Measurements from ENCODE around the gene COX7C.
"Not testable (repeated sequence)": the region's sequence is repeated elsewhere in the genome, so short reads cannot be mapped to it uniquely, and the experiment has no call there.

COX7C gene

DNA sequence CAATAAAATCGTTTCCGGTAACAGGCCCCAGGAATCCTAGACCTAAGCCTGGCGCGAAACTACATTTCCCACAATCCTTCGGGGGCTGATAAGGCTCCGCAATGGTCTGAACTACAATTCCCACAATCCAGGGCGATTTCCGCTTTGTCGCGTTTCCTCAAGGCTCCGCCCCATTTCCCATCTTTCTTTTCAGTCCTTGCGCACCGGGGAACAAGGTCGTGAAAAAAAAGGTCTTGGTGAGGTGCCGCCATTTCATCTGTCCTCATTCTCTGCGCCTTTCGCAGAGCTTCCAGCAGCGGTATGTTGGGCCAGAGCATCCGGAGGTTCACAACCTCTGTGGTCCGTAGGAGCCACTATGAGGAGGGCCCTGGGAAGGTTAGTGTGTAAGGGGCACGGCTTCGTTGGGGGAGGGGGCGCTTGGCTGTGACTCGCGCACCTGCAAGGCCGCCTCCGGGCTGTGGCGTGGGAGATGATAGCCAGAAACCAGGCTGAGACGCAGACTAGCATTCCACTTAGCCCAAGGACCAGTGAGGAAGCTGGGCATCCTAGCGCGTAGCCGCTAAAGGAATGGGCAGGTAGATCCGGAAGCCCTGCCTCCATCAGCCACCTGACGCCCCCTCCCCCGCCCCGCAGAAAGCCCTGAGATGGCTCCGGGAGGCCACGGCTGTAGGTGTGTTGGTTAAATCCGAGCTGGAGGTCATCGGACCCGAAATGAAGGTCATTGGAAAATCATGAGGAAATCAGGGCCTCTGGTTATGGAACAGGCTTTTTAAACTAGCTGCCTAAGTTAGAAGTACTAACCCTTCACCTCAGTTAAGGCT lies at the start of gene COX7C:
COX7C (plus strand) TSS at position 186 of the 821 bp plus-strand sequence; CDS start at position 301, 115 bp downstream.
- DNase-seq: peak; percentile 95

DNA sequence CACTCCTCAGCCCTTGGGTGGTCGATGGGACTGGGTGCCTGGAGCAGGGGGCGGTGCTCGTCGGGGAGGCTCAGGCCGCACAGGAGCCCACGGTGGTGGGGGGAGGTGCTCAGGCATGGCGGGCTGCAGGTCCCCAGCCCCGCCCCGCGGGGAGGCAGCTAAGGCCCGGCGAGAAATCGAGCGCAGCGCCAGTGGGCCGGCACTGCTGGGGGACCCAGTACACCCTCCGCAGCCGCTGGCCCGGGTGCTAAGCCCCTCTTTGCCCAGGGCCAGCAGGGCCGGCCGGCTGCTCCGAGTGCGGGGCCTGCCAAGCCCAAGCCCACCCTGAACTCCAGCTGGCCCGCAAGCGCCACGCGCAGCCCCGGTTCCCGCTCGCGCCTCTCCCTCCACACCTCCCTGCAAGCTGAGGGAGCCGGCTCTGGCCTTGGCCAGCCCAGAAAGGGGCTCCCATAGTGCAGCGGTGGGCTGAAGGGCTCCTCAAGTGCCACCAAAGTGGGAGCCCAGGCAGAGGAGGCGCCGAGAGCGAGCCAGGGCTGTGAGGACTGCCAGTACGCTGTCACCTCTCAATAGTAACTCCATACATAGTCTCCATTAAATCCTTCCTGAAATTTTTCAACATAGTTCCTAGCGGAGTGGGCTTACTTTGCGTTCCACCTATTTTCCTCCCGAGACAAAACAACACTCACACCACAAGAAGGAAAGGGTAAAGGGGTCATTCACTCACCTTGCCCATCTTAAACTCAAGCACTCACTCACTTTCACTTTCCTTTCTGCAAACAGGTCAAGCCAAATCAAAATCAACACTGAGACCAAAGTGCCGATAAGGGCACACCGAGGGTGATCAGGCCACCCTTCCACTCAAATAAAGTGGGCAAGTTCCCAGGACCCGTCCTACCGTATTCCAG lies 48.0 kb upstream of the COX7C start:
- DNase-seq: not testable (repeated sequence)

DNA sequence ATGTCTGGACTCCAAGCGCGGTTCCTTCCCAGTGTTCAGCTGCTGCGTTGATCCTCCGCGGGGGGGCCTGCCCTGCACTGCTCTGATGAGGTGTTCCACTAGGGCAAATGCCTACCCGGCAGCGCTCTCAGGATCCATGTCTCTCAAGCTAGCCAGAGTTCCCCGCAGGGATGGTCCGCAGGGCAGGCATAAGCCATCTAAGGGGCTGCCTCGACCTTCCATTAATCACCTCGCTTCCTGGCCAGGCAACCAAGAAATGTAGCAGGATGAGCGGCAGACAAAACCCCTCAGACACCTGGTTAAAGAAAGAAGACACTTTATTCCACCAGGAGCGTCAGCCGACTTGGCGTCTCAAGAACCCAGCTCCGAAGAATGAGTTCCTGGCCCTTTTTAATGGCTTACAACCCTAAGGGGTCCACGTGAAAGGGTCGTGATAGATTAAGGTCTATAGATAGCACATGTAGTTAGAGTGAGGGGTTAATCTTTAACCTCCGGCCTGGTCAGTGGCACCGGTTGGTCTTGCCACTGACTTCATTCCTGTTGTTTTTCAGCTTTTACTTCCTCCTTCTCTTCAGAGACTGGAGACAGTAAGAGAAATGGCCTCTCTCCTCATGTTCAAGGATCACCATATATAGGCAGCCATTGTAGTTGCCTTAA lies 47.2 kb upstream of the COX7C start:
- no peak for DNase-seq

- not testable (repeated sequence) for DNase-seq
Measured at GRCh38 chr5:86571109-86571508, 46.6 kb upstream of the COX7C start.

DNA sequence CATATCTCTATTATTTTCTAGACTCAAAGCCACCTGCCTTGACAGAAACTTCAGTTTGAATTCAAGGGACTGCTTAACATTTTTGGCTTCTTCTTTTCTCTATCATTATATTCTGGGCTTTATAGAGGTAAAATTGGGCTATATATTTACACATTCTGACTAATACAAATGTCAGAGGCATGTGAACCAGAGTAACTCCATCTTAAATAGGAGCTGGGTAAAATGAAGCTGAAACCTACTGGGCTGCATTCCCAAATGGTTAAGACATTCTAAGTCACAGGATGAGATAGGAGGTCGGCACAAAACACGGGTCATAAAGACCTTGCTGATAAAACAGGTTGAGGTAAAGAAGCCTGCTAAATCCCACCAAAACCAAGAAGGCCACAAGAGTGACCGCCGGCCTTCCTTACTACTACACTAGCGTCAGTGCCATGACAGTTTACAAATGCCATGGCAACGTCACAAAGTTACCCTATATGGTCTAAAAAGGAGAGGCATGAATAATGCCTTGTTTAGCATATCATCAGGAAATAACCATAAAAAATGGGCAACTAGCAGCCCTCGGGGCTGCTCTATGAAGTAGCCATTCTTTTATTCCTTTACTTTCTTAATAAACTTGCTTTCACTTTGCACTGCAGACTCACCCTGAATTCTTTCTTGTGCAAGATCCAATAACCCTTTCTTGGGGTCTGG lies 44.8 kb upstream of the COX7C start:
- no peak for DNase-seq

- no peak for DNase-seq
Measured at GRCh38 chr5:86579502-86579901, 38.2 kb upstream of the COX7C start.

DNA sequence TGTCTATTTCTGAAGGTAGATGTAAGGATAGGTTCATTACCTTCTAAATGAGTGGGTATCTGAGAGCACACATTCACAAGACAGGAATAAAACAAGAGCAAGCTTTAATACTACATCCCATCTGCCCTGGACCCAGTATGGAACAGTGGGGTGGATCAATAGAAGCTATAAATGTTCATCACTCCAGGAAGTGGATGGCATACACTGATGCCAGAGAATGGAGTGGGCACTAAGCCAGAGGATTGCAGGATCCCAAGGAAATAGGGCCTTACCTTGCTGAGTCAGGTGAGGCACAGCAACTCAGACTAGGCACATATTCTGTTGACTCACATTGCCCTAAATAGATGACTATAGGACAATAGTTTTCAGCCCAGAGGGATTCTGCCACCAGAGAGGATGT lies 21.3 kb upstream of the COX7C start:
- DNase-seq: no peak

DNA sequence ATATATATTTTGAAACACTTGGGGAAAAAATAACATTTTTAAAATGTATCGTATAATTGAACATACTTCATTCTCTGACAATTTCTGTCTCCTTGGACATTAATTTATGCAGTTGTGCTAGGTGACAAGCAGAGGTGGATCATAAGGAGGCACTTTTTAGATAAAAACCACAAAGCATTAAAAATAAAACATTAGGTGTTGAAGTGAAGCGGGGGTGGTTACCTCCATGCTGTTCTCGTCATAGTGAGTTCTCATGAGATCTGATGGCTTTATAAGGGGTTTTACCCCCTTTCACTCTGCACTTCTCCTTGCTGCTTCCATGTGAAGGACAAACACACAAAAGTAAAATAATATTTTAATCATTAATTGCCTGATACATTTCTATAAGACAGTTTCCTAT lies 11.9 kb upstream of the COX7C start:
- DNase-seq: no peak

GRCh38 chr5:86613455-86613854 lies 4.3 kb upstream of the COX7C start:
- DNase-seq: no peak

- DNase-seq: no peak
Measured at GRCh38 chr5:86617309-86617755, 409 bp upstream of the COX7C start.

DNA sequence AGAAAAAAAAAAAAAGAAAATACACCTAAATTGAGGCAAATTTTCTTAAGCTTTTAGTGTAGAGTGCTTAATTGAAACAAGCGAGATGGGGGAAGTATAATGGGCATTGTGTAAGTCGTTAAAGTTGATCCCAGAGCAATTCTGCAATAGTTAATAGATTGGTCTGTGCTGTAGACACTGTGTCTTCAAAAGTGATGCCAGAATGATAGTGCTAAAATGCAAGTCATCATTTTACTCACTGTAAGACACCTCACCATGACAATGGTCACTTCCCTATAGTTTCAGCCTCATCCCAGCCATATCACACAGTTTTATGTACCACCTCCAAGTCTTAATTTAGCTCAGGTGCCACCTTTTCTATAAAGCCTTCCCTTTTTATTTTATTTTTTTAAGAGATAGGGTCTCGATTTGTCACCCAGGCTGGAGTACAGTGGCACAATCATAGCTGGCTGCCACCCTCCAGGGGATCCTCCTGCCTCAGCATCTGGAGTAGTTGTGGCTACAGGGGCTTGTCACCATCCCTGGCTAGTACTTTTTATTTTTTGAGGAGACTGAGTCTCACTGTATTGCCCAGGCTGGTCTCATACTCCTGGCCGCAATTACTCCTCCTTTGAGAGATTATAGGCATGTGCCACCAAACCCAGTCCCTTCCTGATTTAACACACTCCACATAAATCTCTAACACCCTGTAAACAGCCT lies 6.2 kb downstream of the COX7C start:
- DNase-seq: no peak

DNA sequence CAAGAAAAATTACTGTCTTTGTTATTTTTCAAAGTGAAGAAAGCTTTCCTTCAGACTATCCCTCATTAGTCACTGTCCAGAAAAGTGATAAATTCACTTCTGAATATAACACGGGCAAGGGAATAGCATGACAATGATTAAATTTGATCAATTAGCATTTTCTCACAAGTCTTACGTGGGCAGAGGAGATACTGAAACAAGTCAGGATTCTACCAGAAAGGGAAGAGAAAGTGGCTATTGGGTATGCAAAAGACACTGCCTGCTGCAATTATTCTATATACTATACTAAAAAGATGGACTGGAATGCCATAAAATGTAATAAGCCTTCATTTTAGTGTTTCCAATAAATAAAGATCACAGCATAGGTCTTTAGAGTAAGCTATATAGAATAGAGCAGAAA lies 7.4 kb downstream of the COX7C start:
- no peak for DNase-seq

- DNase-seq: no peak
Measured at GRCh38 chr5:86626149-86626548, 8.4 kb downstream of the COX7C start.

DNA sequence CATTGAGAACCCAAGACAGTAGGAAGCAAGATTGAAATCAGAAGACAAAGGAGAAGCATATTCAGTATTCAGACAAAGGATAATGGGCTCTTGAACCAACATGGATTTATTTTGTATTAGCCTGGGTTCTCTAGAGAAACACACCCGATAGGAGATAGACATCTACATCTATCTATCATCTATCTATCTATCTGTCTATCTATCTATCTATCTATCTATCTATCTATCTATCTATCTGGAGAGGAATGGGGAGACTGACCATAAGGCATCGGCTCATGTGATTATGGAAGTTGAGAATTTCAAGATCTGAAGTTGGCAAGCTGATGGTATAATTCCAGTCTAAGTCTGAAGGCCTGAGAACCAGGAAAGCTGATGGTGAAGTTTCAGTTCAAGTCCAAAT lies 13.4 kb downstream of the COX7C start:
- no peak for DNase-seq

GRCh38 chr5:86640998-86641397 lies 23.3 kb downstream of the COX7C start:
- no peak for DNase-seq

DNA sequence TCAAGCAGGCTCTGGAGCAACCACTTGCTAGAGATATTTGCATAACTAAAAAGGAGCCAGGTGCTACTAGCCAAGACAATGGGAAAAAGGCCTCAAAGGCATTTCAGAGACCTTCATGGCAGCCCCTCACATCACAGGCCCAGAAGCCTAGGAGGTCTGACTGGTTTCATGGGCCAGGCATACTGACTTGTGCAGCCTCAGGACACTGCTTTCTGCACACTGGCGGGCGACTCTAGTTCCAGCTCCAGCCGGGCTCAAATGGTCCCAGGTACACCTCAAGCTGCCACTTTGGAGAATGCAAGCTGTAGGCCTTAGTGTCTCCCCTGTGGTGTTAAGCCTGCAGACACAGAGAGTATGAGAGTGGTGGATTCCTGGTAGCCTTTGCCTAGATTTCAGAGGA lies 27.1 kb downstream of the COX7C start:
- DNase-seq: peak; percentile 54

DNA sequence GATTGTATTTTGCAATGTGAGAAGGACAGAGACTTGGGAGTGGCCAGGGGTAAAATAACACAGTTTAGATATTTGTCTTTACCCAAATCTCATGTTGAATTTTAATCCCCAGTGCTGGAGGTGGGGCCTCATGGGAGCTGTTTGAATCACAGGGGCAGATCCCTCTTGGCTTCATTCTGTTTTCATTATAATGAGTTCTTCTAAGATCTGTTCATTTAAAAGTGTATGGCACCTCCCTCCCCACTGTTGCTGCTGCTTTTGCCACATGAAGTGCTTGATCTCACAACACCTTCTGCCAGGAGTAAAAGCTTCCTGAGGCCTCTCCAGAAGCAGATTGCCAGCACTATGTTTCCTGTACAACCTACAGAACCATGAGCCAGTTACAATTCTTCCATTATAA lies 28.1 kb downstream of the COX7C start:
- no peak for DNase-seq

GRCh38 chr5:86646671-86647070 lies 28.9 kb downstream of the COX7C start:
- DNase-seq: no peak

GRCh38 chr5:86649832-86650505 lies 32.2 kb downstream of the COX7C start:
- DNase-seq: no peak

DNA sequence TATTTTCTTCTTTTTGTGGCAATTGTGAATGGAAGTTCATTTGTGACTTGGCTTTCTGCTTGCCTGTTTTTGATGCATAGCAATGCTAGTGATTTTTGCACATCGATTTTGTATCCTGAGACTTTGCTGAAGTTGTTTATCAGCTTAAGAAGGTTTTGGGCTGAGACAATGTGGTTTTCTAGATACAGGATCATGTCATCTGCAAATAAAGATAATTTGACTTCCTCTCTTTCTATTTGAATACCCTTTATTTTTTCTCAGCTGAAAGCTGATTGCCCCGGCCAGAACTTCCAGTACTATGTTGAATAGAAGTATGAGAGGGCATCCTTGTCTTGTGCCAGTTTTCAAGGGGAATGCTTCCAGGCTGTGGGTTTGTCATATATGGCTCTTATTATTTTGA lies 43.0 kb downstream of the COX7C start:
- DNase-seq: not testable (repeated sequence)

DNA sequence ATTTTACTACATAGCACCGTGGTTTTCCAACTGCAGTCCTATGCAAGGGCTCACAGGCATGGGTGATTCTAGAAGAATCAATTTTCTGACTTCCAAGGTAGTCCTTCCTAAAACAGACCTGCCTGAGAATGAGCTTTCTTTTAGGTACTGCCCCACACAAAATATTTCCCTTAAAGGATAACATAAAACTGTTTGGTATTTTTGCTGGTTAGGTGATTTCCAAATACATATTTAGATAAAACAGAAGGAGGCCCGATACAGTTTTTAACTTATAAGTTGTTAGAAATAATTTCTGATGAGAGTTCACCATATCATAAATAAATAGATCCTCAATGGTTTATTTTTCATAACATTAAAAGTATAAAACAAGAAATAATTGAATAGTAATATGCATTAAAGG lies 46.4 kb downstream of the COX7C start:
- no peak for DNase-seq

Measured in islet precursor cell (in vitro differentiated cells).